Fibroblast of pulmonary artery (primary cell): ENCODE data around the gene GUK1.

Source experiments
- DNase-seq: peaks from one replicate; pipeline ENCODE4 v3.0.0-alpha.2; 2010; ENCODE audit warnings: low read depth
- H3K4me3 ChIP-seq: replicated peaks from 2 replicates; pipeline ENCODE4 v1.5.1; 2011; ENCODE audit warnings: low read depth, mild to moderate bottlenecking, control low read depth, low read length, moderate library complexity
- CTCF ChIP-seq: IDR thresholded peaks from 2 replicates; pipeline ENCODE4 v1.5.1; 2011; ENCODE audit warnings: mild to moderate bottlenecking, control low read depth, low read length, inconsistent platforms; ENCODE audit errors: missing control alignments

Gene GUK1

DNA sequence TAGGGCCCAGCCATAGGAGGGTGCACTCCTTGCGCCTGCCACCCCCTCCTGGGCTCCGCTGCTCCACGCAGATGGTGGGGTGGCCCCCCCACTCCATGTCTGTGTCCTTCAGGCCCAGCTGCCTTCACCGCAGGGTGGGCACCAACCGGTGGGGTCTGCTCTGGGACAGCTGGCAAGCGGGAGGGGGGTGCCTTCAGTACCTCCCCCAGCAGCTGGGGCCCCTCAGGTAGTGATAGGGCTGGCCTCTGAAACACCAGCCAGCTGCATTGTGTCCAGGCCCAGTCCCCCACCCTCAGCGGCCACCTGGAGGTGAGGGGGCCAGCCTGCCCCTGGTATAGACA lies 10.0 kb downstream of the GUK1 start:
- DNase-seq: no peak
- no peak for TF ChIP-seq CTCF
- H3K4me3 ChIP-seq: no peak overlapping the region

DNA sequence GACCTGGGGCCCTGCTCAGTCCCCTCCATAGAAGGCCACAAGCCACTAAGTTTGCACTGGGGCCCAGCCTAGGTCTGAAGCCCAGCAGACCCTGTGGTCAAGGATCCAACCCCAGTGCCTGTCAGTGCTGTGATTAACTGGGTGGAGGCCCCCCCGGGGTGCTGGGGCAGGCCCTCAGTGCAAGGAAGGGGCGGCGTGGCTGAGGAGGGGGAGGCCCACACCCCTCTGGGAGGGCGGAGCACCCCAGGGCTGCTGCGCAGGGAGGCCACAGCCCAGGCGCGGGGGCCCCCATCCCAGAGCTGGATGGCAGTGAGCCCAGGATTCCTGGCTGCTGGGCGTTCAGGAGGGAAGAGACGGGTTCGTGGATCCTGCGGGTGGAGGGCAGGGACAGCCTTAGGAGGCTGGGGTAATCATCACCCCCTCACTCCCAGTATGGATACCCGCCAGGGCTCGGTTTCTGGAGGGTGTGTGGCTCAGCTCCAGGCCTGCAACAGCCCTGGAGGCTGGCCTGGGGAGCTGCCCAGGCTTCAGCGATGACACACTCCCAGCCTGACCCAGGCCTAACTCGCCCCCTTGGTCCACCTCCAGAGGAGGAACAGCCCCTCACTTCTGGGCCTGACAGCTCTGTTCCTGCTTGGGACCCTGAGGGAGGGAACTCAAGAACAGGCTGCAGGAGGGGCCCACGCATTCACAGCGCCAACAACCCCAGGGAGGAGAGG lies 10.5 kb downstream of the GUK1 start:
- DNase-seq: peak; percentile 85
- no peak for TF ChIP-seq CTCF
- H3K4me3 ChIP-seq: no peak overlapping the region

DNA sequence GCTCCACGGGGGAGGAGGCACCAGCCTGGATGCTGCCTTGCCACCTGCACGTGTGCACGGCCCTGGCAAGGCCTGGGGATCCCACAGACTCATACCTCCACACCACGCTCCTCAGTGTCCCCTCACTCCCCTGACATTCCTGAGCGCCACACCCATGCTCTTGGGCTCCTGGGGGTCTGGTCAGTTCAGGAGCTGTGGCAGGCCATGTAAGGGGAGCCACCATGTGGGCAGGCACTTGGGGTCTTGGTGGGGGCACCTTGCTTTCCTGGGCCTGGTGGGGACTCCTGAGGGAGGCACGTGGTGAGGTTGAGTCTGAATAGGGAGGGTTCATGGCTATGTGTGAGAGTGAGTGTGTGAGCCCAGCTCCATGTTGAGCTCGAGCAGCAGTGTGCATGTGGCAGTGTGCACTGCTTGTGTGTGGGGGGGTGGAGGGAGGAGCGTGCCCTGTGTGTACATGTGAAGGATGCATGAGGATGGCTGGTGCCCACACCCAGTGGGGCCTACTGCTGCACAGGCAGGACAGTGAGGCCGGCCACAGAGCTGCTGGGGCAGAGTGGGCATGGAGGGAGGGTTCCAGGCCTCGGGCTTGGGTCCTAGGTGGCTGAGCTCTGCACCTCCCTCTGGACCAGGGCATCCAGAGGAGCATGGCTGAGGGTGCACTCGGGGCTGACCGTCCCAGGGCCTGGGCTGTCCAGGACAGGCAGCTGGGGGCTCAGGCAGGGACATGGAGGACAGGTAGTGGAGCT lies 11.3 kb downstream of the GUK1 start:
- DNase-seq: no peak
- H3K4me3 ChIP-seq: no peak overlapping the region
- no peak for TF ChIP-seq CTCF

DNA sequence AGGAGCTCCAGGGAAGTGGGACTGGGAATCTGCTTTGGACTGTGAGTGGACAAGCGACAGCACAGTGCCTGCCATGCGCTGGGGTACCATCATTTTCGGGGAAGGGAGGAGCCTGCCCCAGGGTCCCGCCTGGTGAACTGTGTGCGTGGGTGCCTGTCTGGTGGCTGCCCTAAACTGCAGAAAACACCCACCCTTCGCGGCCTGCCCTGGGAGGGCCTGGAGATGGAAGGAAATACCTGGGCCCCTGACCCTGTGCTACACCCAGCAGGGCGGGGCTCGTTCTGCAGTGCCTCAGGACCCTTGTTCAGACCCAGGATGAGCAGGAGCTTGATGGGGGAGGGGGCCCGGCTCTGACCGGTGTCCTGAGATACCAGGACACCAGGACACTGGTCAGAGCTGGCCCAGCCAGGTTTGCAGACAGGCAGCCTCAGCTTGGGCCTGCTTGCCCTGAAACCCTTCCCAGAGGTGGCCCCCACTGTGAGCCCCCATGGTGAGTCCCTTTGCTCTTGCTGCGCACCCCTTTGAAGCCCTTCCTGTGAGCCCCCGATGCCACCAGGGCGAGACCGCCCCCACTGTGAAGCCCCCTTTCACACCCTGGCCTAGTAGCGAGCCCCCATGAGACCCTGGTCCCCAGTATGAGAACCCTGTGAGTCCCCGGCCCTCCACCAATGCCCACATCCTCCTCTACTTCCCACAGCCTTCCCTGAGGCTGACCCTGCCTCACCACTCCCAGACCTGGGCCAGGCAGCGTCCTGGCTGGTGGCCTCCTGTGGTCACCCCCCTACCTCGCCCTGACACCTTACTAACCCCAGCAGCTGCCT lies 12.2 kb downstream of the GUK1 start:
- no peak for DNase-seq
- TF ChIP-seq CTCF: no peak
- H3K4me3 ChIP-seq: no peak overlapping the region

- no peak overlapping the region for H3K4me3 ChIP-seq
- no peak for DNase-seq
- TF ChIP-seq CTCF: no peak
These were observed 12.8 kb downstream of the GUK1 start for GRCh38 chr1:228152918-228153258.

DNA sequence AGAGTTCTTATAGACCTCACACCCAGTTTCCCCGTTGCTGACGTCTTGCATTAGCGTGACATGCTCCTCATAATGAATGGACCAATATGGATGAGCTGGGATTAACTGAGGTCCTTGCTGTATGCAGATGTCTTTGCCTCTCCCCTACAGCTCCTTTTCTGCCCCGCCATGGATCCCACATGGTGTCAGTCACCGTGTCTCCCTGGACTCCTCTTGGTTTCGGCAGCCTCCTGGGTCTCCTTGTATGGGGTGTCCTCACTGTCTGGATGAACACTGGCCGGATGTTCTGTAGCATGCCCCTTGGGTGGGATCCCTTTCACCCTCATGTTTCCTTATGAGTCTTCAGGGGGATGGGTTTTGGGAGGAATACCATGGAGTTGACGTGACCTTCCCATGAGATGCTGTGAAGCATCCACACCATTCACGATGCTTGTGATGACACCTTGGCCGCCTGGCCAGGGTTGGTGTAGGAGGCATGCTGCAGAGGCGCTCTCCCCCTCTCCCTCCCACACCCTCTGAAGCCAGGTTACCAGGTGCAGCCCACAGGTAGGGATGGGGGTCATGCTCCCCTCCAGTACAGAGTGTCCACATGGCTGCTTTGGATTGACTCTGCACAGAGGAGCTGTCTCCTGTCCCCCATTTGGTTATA lies 14.1 kb downstream of the GUK1 start:
- TF ChIP-seq CTCF: no peak
- no peak for DNase-seq
- H3K4me3 ChIP-seq: no peak overlapping the region
